OCI-LY7 (cell line): ENCODE measurements around the gene UBE2Q1. TPM values are rescaled to one million over a fixed set of nuclear protein-coding genes. Genes with fewer than 3 reads are reported as not detected.

ENCODE experiments used
- BruUV-seq: library from RNA; stranded (reverse); fragments of 400-500 nt; replicated peaks from 2 replicates; lab custom pipeline; 2021; lab: Mats Ljungman, UMichigan
- CTCF ChIA-PET: fragments of 300-600 bp; sonication (Branson Sonifier 250); formaldehyde crosslinking; loops from one replicate; lab custom pipeline; 2022; ENCODE audit warnings: antibody characterized with exemption; ENCODE audit not compliant: unreplicated experiment; lab: Charles Lee
- POLR2A ChIA-PET: fragments of 300-600 bp; sonication (Branson Sonifier 250); formaldehyde crosslinking; loops from one replicate; lab custom pipeline; 2022; ENCODE audit warnings: antibody characterized with exemption; lab: Charles Lee
- DNase-seq: peaks from one replicate; pipeline ENCODE4 v3.0.0-alpha.2; 2015; ENCODE audit warnings: low spot score
- H2AFZ ChIP-seq: fragments of 200-600 bp; sonication (generic), shearing (Covaris generic); 2 replicates; pipeline ENCODE4 v1.6.1; 2014; ENCODE audit warnings: mild to moderate bottlenecking, antibody characterized with exemption, low read length, moderate library complexity
- H3K27ac ChIP-seq: fragments of 200-600 bp; sonication (generic); 2 replicates; pipeline ENCODE4 v1.5.1; 2014; ENCODE audit warnings: mixed run types, low read depth, mild to moderate bottlenecking, moderate library complexity, low read length, inconsistent platforms; ENCODE audit not compliant: poor library complexity, severe bottlenecking
- H3K36me3 ChIP-seq: fragments of 200-600 bp; sonication (generic); 2 replicates; pipeline ENCODE4 v1.6.1; 2014; ENCODE audit warnings: mild to moderate bottlenecking, antibody characterized with exemption, low read length, moderate library complexity, mixed read lengths; ENCODE audit not compliant: insufficient read depth
- H3K4me1 ChIP-seq: fragments of 200-600 bp; sonication (generic); 2 replicates; pipeline ENCODE4 v1.5.1; 2014; ENCODE audit warnings: mild to moderate bottlenecking, low read length; ENCODE audit not compliant: insufficient read depth, poor library complexity, severe bottlenecking
- H3K4me2 ChIP-seq: fragments of 200-600 bp; sonication (generic); 2 replicates; pipeline ENCODE4 v1.6.1; 2014; ENCODE audit warnings: mild to moderate bottlenecking, low read length
- H3K4me3 ChIP-seq: fragments of 200-600 bp; sonication (generic); 2 replicates; pipeline ENCODE4 v1.5.1; 2014; ENCODE audit warnings: mild to moderate bottlenecking, low read depth, low read length; ENCODE audit not compliant: poor library complexity, severe bottlenecking
- H3K79me2 ChIP-seq: fragments of 200-600 bp; sonication (generic); 2 replicates; pipeline ENCODE4 v1.6.1; 2016; ENCODE audit warnings: low read depth, mild to moderate bottlenecking, low read length, moderate library complexity, mixed read lengths; ENCODE audit not compliant: insufficient read depth
- H3K9me2 ChIP-seq: fragments of 200-600 bp; sonication (generic); 2 replicates; pipeline ENCODE4 v1.6.1; 2016; ENCODE audit warnings: mild to moderate bottlenecking, low read length, mixed read lengths; ENCODE audit not compliant: insufficient read depth
- H3K9me3 ChIP-seq: fragments of 200-600 bp; sonication (generic); 2 replicates; pipeline ENCODE4 v1.6.1; 2014; ENCODE audit warnings: mild to moderate bottlenecking, mixed run types, low read length, mixed read lengths
- H4K20me1 ChIP-seq: fragments of 200-600 bp; sonication (generic); 2 replicates; pipeline ENCODE4 v1.6.1; 2014; ENCODE audit warnings: mild to moderate bottlenecking, antibody characterized with exemption, low read length, moderate library complexity, mixed read lengths; ENCODE audit not compliant: insufficient read depth
- EZH2phosphoT487 ChIP-seq: fragments of 200-600 bp; sonication (generic); IDR thresholded peaks from 2 replicates; pipeline ENCODE4 v1.6.1; 2018; ENCODE audit warnings: low read depth, borderline replicate concordance, mild to moderate bottlenecking, mixed run types, antibody characterized with exemption, low read length, moderate library complexity, mixed read lengths
- intact Hi-C: fragments of 100-400 bp; cut with micrococcal nuclease; formaldehyde crosslinking; loops from one replicate; pipeline ENCODE4 v1.10.0; 2022; ENCODE audit not compliant: unreplicated experiment
- total RNA-seq, 2 experiments: library from RNA; depleted of rRNA in 1 of 2; stranded (reverse); fragments of >200 nt in 1 of 2; shearing (Covaris generic) in 1 of 2; gene quantifications; 2 replicates each; pipeline ENCODE4 v1.2.3, GENCODE V29; 2014 to 2022
- TF ChIP-seq, protein P1 (sequence below): fragments of 200-600 bp; sonication (generic); conservative IDR thresholded peaks from 2 replicates; pipeline ENCODE4 v1.5.1; 2014; ENCODE audit warnings: mild to moderate bottlenecking, antibody characterized with exemption, low read length, moderate library complexity, mixed read lengths

UBE2Q1 gene
- total RNA-seq, 2 experiments from 2014 or later, result 34.6 to 84.5 TPM

DNA sequence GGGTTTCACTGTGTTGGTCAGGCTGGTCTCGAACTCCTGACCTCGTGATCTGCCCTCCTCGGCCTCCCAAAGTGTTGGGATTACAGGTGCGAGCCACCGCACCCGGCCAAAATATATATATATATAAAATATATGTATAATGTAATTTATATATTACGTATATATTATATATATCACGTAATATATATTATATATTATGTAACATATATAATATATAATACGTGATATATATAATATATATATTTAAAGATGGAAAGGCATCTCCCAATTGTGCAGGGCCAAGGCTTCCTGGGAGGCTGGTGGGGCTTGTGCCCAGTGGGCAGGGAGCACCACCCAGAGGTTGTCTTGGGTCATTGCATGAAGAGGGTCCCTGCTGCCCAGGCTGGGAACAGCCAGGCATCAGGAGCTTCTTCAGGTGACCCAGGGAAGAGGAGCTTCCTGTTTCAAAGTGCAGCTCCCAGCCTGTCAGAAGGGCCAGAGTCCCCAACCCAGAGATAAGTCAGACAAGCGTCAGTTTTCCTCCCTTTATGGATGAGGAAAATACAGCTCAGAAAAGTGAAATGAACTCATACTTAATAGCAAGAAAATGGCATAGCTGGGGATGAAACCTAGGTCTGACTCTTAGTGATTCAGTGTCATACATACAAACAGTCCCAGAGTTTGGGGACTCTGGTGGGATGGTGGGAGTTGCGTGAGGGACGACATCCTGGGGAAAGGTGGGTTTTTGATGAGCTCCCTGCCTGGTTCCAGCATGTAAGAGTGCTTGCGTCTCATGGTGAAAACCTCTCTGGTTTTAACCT, 12.0 kb downstream of the UBE2Q1 start:
- Histone ChIP-seq H3K4me1 (no peaks in the 10 kb centered on the region), H3K27ac (no peak overlapping the region), H3K9me2 (no peaks in the 10 kb centered on the region), H3K4me2 (no peak overlapping the region), H3K4me3 (no peak overlapping the region), H3K9me3 (no peaks in the 10 kb centered on the region), H3K36me3 (peaks cover 37% of the 10 kb centered on the region), H2AFZ (no peak overlapping the region), H3K79me2 (no peaks in the 10 kb centered on the region), H4K20me1 (no peaks in the 10 kb centered on the region)
- no TSS peak for BruUV-seq
- DNase-seq, result peak; percentile 72
- ChIA-PET CTCF (interaction anchor here (0.7 to 1.7 kb wide), 5 partner anchors 9 to 79 kb away, joined by 3 to 17 read pairs (median 4); no protein-coding TSS in a partner anchor), POLR2A (interaction anchor here (0.6 to 0.8 kb wide), 3 partner anchors 10 to 116 kb away, joined by 3 to 6 read pairs (median 3); no protein-coding TSS in a partner anchor)
- TF ChIP-seq EZH2phosphoT487, result no peak
- TF ChIP-seq, protein P1, sequence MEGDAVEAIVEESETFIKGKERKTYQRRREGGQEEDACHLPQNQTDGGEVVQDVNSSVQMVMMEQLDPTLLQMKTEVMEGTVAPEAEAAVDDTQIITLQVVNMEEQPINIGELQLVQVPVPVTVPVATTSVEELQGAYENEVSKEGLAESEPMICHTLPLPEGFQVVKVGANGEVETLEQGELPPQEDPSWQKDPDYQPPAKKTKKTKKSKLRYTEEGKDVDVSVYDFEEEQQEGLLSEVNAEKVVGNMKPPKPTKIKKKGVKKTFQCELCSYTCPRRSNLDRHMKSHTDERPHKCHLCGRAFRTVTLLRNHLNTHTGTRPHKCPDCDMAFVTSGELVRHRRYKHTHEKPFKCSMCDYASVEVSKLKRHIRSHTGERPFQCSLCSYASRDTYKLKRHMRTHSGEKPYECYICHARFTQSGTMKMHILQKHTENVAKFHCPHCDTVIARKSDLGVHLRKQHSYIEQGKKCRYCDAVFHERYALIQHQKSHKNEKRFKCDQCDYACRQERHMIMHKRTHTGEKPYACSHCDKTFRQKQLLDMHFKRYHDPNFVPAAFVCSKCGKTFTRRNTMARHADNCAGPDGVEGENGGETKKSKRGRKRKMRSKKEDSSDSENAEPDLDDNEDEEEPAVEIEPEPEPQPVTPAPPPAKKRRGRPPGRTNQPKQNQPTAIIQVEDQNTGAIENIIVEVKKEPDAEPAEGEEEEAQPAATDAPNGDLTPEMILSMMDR, result peak; percentile 81
- intact Hi-C loops, result loop anchor here (1.0 to 10.0 kb wide), 2 partner anchors 66 to 222 kb away; partner anchors contain the start of genes AQP10 and ATP8B2

DNA sequence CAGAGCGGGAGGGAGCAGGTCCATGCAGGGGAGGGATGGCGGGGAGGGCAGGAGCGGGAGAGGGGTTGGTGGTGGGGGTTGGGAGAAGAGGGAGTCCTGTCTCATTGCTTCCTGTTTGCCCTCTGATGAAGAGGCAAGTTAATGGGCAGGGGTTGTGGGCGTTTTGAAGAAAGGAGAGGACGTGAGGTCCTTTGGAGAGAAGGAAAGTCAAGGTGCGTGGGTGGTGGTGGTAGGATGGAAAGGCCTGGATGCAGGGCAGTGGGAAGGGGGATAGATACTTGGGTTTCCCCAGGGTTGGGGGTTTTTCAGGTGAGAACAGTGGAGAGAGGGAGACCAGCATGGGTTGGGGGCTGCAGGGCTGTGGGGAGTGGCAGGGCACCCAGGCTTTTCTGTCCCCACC, 17.2 kb downstream of the UBE2Q1 start:
- intact Hi-C loops, result loop anchor here (10.0 kb wide), 1 partner anchor 216 kb away; the partner anchor contains the start of genes AQP10 and ATP8B2

More for the DNA sequence above, 17.2 kb downstream of the UBE2Q1 start:
- no peak overlapping the region for H3K4me3 ChIP-seq
- BruUV-seq, result no TSS peak
- DNase-seq, result no peak
- H3K9me3 ChIP-seq, result no peaks in the 10 kb centered on the region
- no peaks in the 10 kb centered on the region for H3K36me3 ChIP-seq
- no peak overlapping the region for H3K27ac ChIP-seq
- POLR2A ChIA-PET, result no interaction called here
- CTCF ChIA-PET, result no interaction called here
- no peaks in the 10 kb centered on the region for H3K9me2 ChIP-seq
- H4K20me1 ChIP-seq, result no peaks in the 10 kb centered on the region
- H2AFZ ChIP-seq, result no peak overlapping the region
- no peaks in the 10 kb centered on the region for H3K4me1 ChIP-seq
- H3K4me2 ChIP-seq, result no peak overlapping the region
- H3K79me2 ChIP-seq, result no peaks in the 10 kb centered on the region
- TF ChIP-seq, protein P1, result no peak
- TF ChIP-seq EZH2phosphoT487, result no peak
